HepG2 (cell line): ENCODE results near the gene BRAT1. TPM values are rescaled to one million over a fixed set of nuclear protein-coding genes. Genes with fewer than 3 reads are reported as not detected.

Experiments
- DNMT1 ChIP-seq: sonication (generic); formaldehyde crosslinking; IDR thresholded peaks from 2 replicates; pipeline ENCODE4 v1.5.1; 2020; ENCODE audit warnings: mild to moderate bottlenecking, missing genetic modification reagents
- E2F2 ChIP-seq: sonication (generic); formaldehyde crosslinking; IDR thresholded peaks from 2 replicates; pipeline ENCODE4 v1.4.0; 2020; ENCODE audit warnings: missing genetic modification reagents, borderline replicate concordance
- FOXP1 ChIP-seq, 2 experiments: fragments of 450-650 bp in 1 of 2; IDR thresholded peaks; 2 replicates each; pipeline ENCODE4 v1.6.1; 2017 to 2018; ENCODE audit warnings: antibody characterized with exemption in 1 of 2
- FUBP1 ChIP-seq: sonication (generic); formaldehyde crosslinking; IDR thresholded peaks from 2 replicates; pipeline ENCODE4 v1.5.1; 2020; ENCODE audit warnings: missing genetic modification reagents, mild to moderate bottlenecking, borderline replicate concordance
- KLF16 ChIP-seq, 2 experiments: sonication (generic) in 1 of 2; formaldehyde crosslinking in 1 of 2; IDR thresholded peaks; 2 replicates each; pipeline versions ENCODE4 v1.6.1 to v1.8.0; 2016 to 2023; ENCODE audit warnings: missing genetic modification reagents in 2 of 2, missing compliant biosample characterization in 1 of 2
- KMT2B ChIP-seq: IDR thresholded peaks from 2 replicates; pipeline ENCODE4 v1.6.1; 2016; ENCODE audit warnings: missing genetic modification reagents, missing compliant biosample characterization
- MED13 ChIP-seq: sonication (generic); formaldehyde crosslinking; IDR thresholded peaks from 2 replicates; pipeline ENCODE4 v1.5.0; 2020; ENCODE audit warnings: missing genetic modification reagents
- MZF1 ChIP-seq: sonication (generic); formaldehyde crosslinking; IDR thresholded peaks from 2 replicates; pipeline ENCODE4 v1.8.1; 2023; ENCODE audit warnings: mild to moderate bottlenecking, missing genetic modification reagents, borderline replicate concordance
- PATZ1 ChIP-seq: sonication (generic); formaldehyde crosslinking; IDR thresholded peaks from 2 replicates; pipeline ENCODE4 v1.4.0; 2020; ENCODE audit warnings: missing genetic modification reagents
- PAWR ChIP-seq: sonication (generic); formaldehyde crosslinking; IDR thresholded peaks from 2 replicates; pipeline ENCODE4 v1.4.0; 2020; ENCODE audit warnings: missing genetic modification reagents, mild to moderate bottlenecking, borderline replicate concordance
- RARG ChIP-seq: sonication (generic); formaldehyde crosslinking; IDR thresholded peaks from 2 replicates; pipeline ENCODE4 v1.4.0; 2020; ENCODE audit warnings: low read depth, mild to moderate bottlenecking, missing genetic modification reagents
- SMARCE1 ChIP-seq: fragments of 450-650 bp; IDR thresholded peaks from 2 replicates; pipeline ENCODE4 v1.6.1; 2017; ENCODE audit warnings: borderline replicate concordance
- SOX13 ChIP-seq, 3 experiments: fragments of 450-650 bp in 1 of 3; sonication (generic) in 1 of 3; formaldehyde crosslinking in 1 of 3; IDR thresholded peaks in 2 of 3; conservative IDR thresholded peaks in 1 of 3; 2 replicates each; pipeline versions ENCODE4 v1.5.0 to v1.6.1; 2016 to 2020; ENCODE audit warnings: antibody characterized with exemption in 1 of 3, mild to moderate bottlenecking in 1 of 3, missing compliant biosample characterization in 1 of 3, missing genetic modification reagents in 1 of 3, moderate library complexity in 1 of 3
- SRF ChIP-seq: IDR thresholded peaks from 2 replicates; pipeline ENCODE4 v1.6.1; 2011; ENCODE audit warnings: mild to moderate bottlenecking, low read depth, low read length, moderate library complexity
- SUZ12 ChIP-seq: fragments of 150-350 bp; IDR thresholded peaks from 2 replicates; pipeline ENCODE4 v1.6.1; 2014; ENCODE audit warnings: low read depth, low read length
- ZMAT5 ChIP-seq: sonication (generic); formaldehyde crosslinking; IDR thresholded peaks from 2 replicates; pipeline ENCODE4 v1.5.0; 2020; ENCODE audit warnings: mild to moderate bottlenecking, low read depth, missing genetic modification reagents, borderline replicate concordance
- ZNF660 ChIP-seq: sonication (generic); formaldehyde crosslinking; IDR thresholded peaks from 2 replicates; pipeline ENCODE4 v1.5.1; 2020; ENCODE audit warnings: mild to moderate bottlenecking, low read depth, missing genetic modification reagents, borderline replicate concordance
- ZNF746 ChIP-seq: sonication (generic); formaldehyde crosslinking; IDR thresholded peaks from 2 replicates; pipeline ENCODE4 v1.8.0; 2022; ENCODE audit warnings: mild to moderate bottlenecking, missing genetic modification reagents
- polyA plus RNA-seq, 8 experiments: library from polyadenylated mRNA; depleted of rRNA in 3 of 8; stranded (reverse) in 7 of 8; unstranded in 1 of 8; fragments of >200 nt; fragmentation: Illumina TruSeq in 4 of 8; extraction: Trizol in 4 of 8; gene quantifications; 2 replicates each; pipeline versions ENCODE4 v1.2.1 to v1.2.3, GENCODE V29; 2011 to 2016; ENCODE audit warnings: low read depth in 4 of 8, missing spikeins in 1 of 8, mixed read lengths in 1 of 8; ENCODE audit not compliant: insufficient read depth in 1 of 8
- total RNA-seq, 5 experiments: library from RNA; depleted of rRNA; stranded (reverse); fragments of >200 nt; fragmentation: Illumina TruSeq; extraction: Trizol; gene quantifications; 2 replicates each; pipeline ENCODE4 v1.2.3, GENCODE V29; 2016; ENCODE audit warnings: low read depth in 1 of 5
- TF ChIP-seq, protein P1 (sequence below): sonication (generic); formaldehyde crosslinking; IDR thresholded peaks from 2 replicates; pipeline ENCODE4 v1.5.1; 2020; ENCODE audit warnings: mild to moderate bottlenecking, missing genetic modification reagents

Gene BRAT1
- total and polyA plus RNA-seq, 2 of the 13 experiments (the other 11 are each of a cell fraction or from before 2014, with no cell fraction given): 10.2 to 20.3 TPM

DNA sequence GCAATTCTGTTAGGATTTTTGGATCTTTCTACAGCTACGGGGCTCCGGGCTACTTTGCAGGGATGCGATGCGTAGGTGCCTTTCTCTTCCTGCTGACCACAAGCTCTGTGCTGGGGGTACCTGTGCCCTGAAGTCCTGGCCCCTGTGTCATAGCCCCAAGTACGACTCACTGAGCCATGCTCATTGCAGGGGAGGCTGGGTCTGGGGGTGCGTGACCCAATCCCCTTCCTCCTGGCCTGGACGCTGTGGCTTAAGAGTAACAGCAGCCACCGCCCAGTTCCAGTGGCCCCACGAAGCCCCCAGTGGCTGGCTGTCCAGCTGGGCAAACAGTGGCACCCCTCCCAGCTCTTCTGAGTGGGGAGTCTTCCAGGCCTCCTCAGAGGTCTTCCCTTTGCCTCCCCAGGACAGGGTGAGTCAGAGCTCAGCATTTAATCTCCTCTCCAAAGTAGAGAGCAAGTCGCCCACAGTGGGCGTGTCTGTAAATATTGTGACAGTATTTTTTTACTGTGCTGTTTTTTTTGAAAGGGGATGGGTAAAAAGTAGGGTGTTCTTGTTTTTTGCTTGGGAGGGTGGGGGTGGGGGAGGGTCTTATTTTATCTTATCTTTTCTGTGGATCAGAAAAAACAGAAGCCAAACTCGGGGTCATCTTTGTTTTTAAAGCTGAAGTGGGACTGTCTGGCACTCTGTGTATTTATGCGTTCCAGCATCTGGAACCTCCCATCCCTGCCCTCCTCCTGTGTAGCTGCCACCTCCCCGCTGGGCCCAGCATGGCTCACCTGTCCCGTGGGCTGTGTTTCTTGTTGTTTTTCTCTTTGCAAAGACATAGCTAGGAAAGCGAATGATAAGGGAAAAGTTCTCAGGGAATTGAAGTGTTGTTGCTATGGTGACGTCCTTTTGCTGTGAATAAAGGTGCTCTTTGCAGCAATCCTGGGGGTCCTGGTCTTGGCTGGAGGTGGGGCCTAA is 27.5 kb downstream of the BRAT1 start (continued):
- TF ChIP-seq, protein P1, sequence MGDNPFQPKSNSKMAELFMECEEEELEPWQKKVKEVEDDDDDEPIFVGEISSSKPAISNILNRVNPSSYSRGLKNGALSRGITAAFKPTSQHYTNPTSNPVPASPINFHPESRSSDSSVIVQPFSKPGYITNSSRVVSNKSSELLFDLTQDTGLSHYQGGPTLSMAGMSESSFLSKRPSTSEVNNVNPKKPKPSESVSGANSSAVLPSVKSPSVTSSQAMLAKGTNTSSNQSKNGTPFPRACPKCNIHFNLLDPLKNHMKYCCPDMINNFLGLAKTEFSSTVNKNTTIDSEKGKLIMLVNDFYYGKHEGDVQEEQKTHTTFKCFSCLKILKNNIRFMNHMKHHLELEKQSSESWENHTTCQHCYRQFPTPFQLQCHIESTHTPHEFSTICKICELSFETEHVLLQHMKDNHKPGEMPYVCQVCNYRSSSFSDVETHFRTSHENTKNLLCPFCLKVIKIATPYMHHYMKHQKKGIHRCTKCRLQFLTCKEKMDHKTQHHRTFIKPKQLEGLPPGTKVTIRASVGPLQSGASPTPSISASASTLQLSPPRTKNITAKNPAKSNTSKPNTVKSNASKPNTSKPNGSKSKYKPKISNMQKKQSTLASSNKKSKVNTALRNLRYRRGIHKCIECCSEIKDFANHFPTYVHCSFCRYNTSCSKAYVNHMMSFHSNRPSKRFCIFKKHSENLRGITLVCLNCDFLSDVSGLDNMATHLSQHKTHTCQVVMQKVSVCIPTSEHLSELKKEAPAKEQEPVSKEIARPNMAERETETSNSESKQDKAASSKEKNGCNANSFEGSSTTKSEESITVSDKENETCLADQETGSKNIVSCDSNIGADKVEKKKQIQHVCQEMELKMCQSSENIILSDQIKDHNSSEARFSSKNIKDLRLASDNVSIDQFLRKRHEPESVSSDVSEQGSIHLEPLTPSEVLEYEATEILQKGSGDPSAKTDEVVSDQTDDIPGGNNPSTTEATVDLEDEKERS (CRISPR knock-in tag): no peak
- TF ChIP-seq ZMAT5 (CRISPR knock-in tag): no peak
- TF ChIP-seq ZNF746 (CRISPR knock-in tag): no peak
- no peak for TF ChIP-seq ZNF660 (CRISPR knock-in tag)
- no peak for TF ChIP-seq SMARCE1
- no peak for TF ChIP-seq E2F2 (CRISPR knock-in tag)
- TF ChIP-seq SOX13 (IDR thresholded peaks at IDR 0.05): no peak
- peak in 1 of 2 experiments; percentile 31; a peak in 1 of 4 replicates for TF ChIP-seq SOX13 (CRISPR knock-in tag; conservative IDR thresholded peaks at IDR 0.05 in 1 of 2, IDR thresholded peaks at IDR 0.05 in 1 of 2)
- TF ChIP-seq MED13 (CRISPR knock-in tag): no peak
- no peak for TF ChIP-seq MZF1 (CRISPR knock-in tag)
- TF ChIP-seq RARG (CRISPR knock-in tag): no peak
- TF ChIP-seq SUZ12: no peak
- peak; percentile 94 for TF ChIP-seq PATZ1
- TF ChIP-seq DNMT1 (CRISPR knock-in tag): no peak
- TF ChIP-seq SRF: no peak
- TF ChIP-seq PAWR (CRISPR knock-in tag): no peak
- TF ChIP-seq KLF16 (CRISPR knock-in tag; IDR thresholded peaks at IDR 0.05): no peak
- TF ChIP-seq KMT2B: no peak
- TF ChIP-seq FOXP1 (IDR thresholded peaks at IDR 0.05): no peak
- TF ChIP-seq FOXP1 (CRISPR knock-in tag; IDR thresholded peaks at IDR 0.05): peak; percentile 28; the same call in 1 of the 2 replicates
- TF ChIP-seq FUBP1: no peak
